MG63 (cell line): ENCODE results near the gene KCTD1. TPM values are rescaled to one million over a fixed set of nuclear protein-coding genes. Genes with fewer than 3 reads are reported as not detected.

ENCODE experiments used
- DNase-seq: peaks from one replicate; pipeline ENCODE4 v3.0.0-alpha.2; 2020
- H3K27me3 ChIP-seq: fragments of 250-450 bp; sonication (Bioruptor Pico); 2 replicates; pipeline ENCODE4 v1.5.1; 2020; ENCODE audit warnings: mild to moderate bottlenecking, moderate library complexity
- H3K36me3 ChIP-seq: fragments of 250-450 bp; sonication (Bioruptor Pico); 2 replicates; pipeline ENCODE4 v1.5.1; 2020; ENCODE audit warnings: mild to moderate bottlenecking, moderate library complexity
- H3K4me3 ChIP-seq: fragments of 250-450 bp; sonication (Bioruptor Pico); 2 replicates; pipeline ENCODE4 v1.5.1; 2020; ENCODE audit warnings: mild to moderate bottlenecking, moderate library complexity
- H3K9me3 ChIP-seq: fragments of 250-450 bp; sonication (Bioruptor Pico); 2 replicates; pipeline ENCODE4 v1.5.1; 2020; ENCODE audit warnings: mild to moderate bottlenecking, moderate library complexity
- total RNA-seq: library from RNA; depleted of rRNA; stranded (reverse); fragments of >200 nt; shearing (Covaris generic); gene quantifications from 2 replicates; pipeline ENCODE4 v1.2.3, GENCODE V29; 2014; ENCODE audit warnings: low replicate concordance

The KCTD1 gene
- total RNA-seq, 1 experiment from 2014 or later = 14.5 TPM

- Histone ChIP-seq H3K9me3 (no peaks in the 10 kb centered on the region), H3K27me3 (no peaks in the 10 kb centered on the region), H3K4me3 (no peak overlapping the region), H3K36me3 (no peaks in the 10 kb centered on the region; the same call in 1 of the 2 replicates)
- no peak for DNase-seq
These were observed 12.3 kb downstream of the KCTD1 start for GRCh38 chr18:26536032-26536431.

- no peak overlapping the region for H3K4me3 ChIP-seq
- no peaks in the 10 kb centered on the region; the same call in 1 of the 2 replicates for H3K36me3 ChIP-seq
- no peaks in the 10 kb centered on the region for H3K27me3 ChIP-seq
- no peak for DNase-seq
- no peaks in the 10 kb centered on the region for H3K9me3 ChIP-seq
These were observed 12.7 kb downstream of the KCTD1 start for GRCh38 chr18:26535630-26536029.

GRCh38 chr18:26532367-26533340 lies 15.7 kb downstream of the KCTD1 start:
- no peaks in the 10 kb centered on the region for H3K36me3 ChIP-seq
- no peaks in the 10 kb centered on the region for H3K27me3 ChIP-seq
- DNase-seq = no peak
- H3K4me3 ChIP-seq = no peak overlapping the region
- H3K9me3 ChIP-seq = no peaks in the 10 kb centered on the region

- Histone ChIP-seq H3K27me3 (no peaks in the 10 kb centered on the region), H3K4me3 (no peak overlapping the region), H3K36me3 (no peaks in the 10 kb centered on the region), H3K9me3 (no peaks in the 10 kb centered on the region)
- no peak for DNase-seq
These were observed 16.6 kb downstream of the KCTD1 start for GRCh38 chr18:26531605-26532298.

GRCh38 chr18:26526966-26527234 lies 21.5 kb downstream of the KCTD1 start:
- DNase-seq = no peak
- Histone ChIP-seq H3K27me3 (no peaks in the 10 kb centered on the region), H3K4me3 (no peak overlapping the region)

GRCh38 chr18:26526128-26526965 lies 22.0 kb downstream of the KCTD1 start:
- Histone ChIP-seq H3K9me3 (no peaks in the 10 kb centered on the region), H3K27me3 (no peaks in the 10 kb centered on the region), H3K36me3 (no peaks in the 10 kb centered on the region), H3K4me3 (no peak overlapping the region)
- DNase-seq = no peak

More at GRCh38 chr18:26526966-26527234, 21.5 kb downstream of the KCTD1 start:
- H3K36me3 ChIP-seq = no peaks in the 10 kb centered on the region
- H3K9me3 ChIP-seq = no peaks in the 10 kb centered on the region

- Histone ChIP-seq H3K36me3 (no peaks in the 10 kb centered on the region), H3K9me3 (no peaks in the 10 kb centered on the region), H3K4me3 (no peak overlapping the region), H3K27me3 (no peaks in the 10 kb centered on the region)
- no peak for DNase-seq
These were observed 23.6 kb downstream of the KCTD1 start for GRCh38 chr18:26524504-26525351.

- H3K27me3 ChIP-seq = no peaks in the 10 kb centered on the region
- no peaks in the 10 kb centered on the region for H3K9me3 ChIP-seq
- no peaks in the 10 kb centered on the region for H3K36me3 ChIP-seq
- no peak for DNase-seq
- no peak overlapping the region for H3K4me3 ChIP-seq
These were observed 24.4 kb downstream of the KCTD1 start for GRCh38 chr18:26524002-26524401.

GRCh38 chr18:26521617-26522016 lies 26.7 kb downstream of the KCTD1 start:
- Histone ChIP-seq H3K27me3 (no peaks in the 10 kb centered on the region), H3K9me3 (no peaks in the 10 kb centered on the region), H3K36me3 (no peaks in the 10 kb centered on the region), H3K4me3 (no peak overlapping the region)
- DNase-seq = no peak

GRCh38 chr18:26520974-26521373 lies 27.4 kb downstream of the KCTD1 start:
- no peak overlapping the region for H3K4me3 ChIP-seq
- DNase-seq = no peak
- no peaks in the 10 kb centered on the region for H3K36me3 ChIP-seq
- no peaks in the 10 kb centered on the region for H3K27me3 ChIP-seq
- no peaks in the 10 kb centered on the region for H3K9me3 ChIP-seq

GRCh38 chr18:26519114-26519513 lies 29.2 kb downstream of the KCTD1 start:
- no peaks in the 10 kb centered on the region for H3K36me3 ChIP-seq
- no peak overlapping the region for H3K4me3 ChIP-seq
- no peak for DNase-seq
- H3K9me3 ChIP-seq = no peaks in the 10 kb centered on the region
- no peaks in the 10 kb centered on the region for H3K27me3 ChIP-seq

- H3K36me3 ChIP-seq = no peaks in the 10 kb centered on the region
- no peak for DNase-seq
- H3K27me3 ChIP-seq = no peaks in the 10 kb centered on the region
- no peaks in the 10 kb centered on the region for H3K9me3 ChIP-seq
- H3K4me3 ChIP-seq = no peak overlapping the region
These were observed 31.4 kb downstream of the KCTD1 start for GRCh38 chr18:26516964-26517363.

- no peaks in the 10 kb centered on the region for H3K9me3 ChIP-seq
- DNase-seq = no peak
- H3K4me3 ChIP-seq = no peak overlapping the region
- no peaks in the 10 kb centered on the region for H3K36me3 ChIP-seq
- H3K27me3 ChIP-seq = no peaks in the 10 kb centered on the region
These were observed 32.5 kb downstream of the KCTD1 start for GRCh38 chr18:26515643-26516487.

- no peak for DNase-seq
These were observed 36.8 kb downstream of the KCTD1 start for GRCh38 chr18:26511339-26512071.

GRCh38 chr18:26510337-26510736 lies 38.0 kb downstream of the KCTD1 start:
- H3K4me3 ChIP-seq = no peak overlapping the region
- H3K9me3 ChIP-seq = no peaks in the 10 kb centered on the region
- DNase-seq = no peak
- no peaks in the 10 kb centered on the region for H3K36me3 ChIP-seq
- no peaks in the 10 kb centered on the region for H3K27me3 ChIP-seq

More at GRCh38 chr18:26511339-26512071, 36.8 kb downstream of the KCTD1 start:
- no peak overlapping the region for H3K4me3 ChIP-seq
- no peaks in the 10 kb centered on the region for H3K9me3 ChIP-seq
- no peaks in the 10 kb centered on the region for H3K36me3 ChIP-seq
- no peaks in the 10 kb centered on the region for H3K27me3 ChIP-seq
